Trophoblast cell (in vitro differentiated cells and primary cell): ENCODE measurements around the gene LDHD.
A peak's percentile ranks its signal among the peaks of the same experiment; 100 is the strongest.

Source experiments
- DNase-seq, 2 donors: peaks; one replicate each; pipeline ENCODE4 v3.0.0-alpha.2; 2016
- H2AFZ ChIP-seq: 2 replicates; pipeline ENCODE4 v1.6.1; 2013; ENCODE audit warnings: low read length, moderate library complexity, mild to moderate bottlenecking; ENCODE audit not compliant: insufficient read depth, poor library complexity
- H2AK5ac ChIP-seq: 2 replicates; pipeline ENCODE4 v1.6.1; 2013; ENCODE audit warnings: mild to moderate bottlenecking, low read length
- H2BK120ac ChIP-seq: 2 replicates; pipeline ENCODE4 v1.6.1; 2013; ENCODE audit warnings: low read length, mild to moderate bottlenecking, moderate library complexity; ENCODE audit not compliant: insufficient read depth, poor library complexity
- H2BK12ac ChIP-seq: 2 replicates; pipeline ENCODE4 v1.6.1; 2013; ENCODE audit warnings: mild to moderate bottlenecking, low read length, moderate library complexity
- H2BK5ac ChIP-seq: 2 replicates; pipeline ENCODE4 v1.6.1; 2013; ENCODE audit warnings: low read length, low read depth, moderate library complexity, mild to moderate bottlenecking; ENCODE audit not compliant: poor library complexity
- H3K14ac ChIP-seq: 2 replicates; pipeline ENCODE4 v1.6.1; 2013; ENCODE audit warnings: mild to moderate bottlenecking, low read length
- H3K18ac ChIP-seq: 2 replicates; pipeline ENCODE4 v1.6.1; 2013; ENCODE audit warnings: mild to moderate bottlenecking, low read length
- H3K23ac ChIP-seq: 2 replicates; pipeline ENCODE4 v1.6.1; 2013; ENCODE audit warnings: low read length
- H3K27ac ChIP-seq: 2 replicates; pipeline ENCODE4 v1.5.1; 2013; ENCODE audit warnings: low read depth, mild to moderate bottlenecking, inconsistent platforms, low read length, moderate library complexity
- H3K27me3 ChIP-seq: 2 replicates; pipeline ENCODE4 v1.6.1; 2013; ENCODE audit warnings: inconsistent platforms, mild to moderate bottlenecking, low read length, moderate library complexity; ENCODE audit not compliant: insufficient read depth
- H3K36me3 ChIP-seq, 2 experiments: 1 replicate in 1 of 2; 2 replicates in 1 of 2; pipeline ENCODE4 v1.6.1; 2013; ENCODE audit warnings: low read length in 2 of 2, mild to moderate bottlenecking in 2 of 2, moderate library complexity in 1 of 2; ENCODE audit not compliant: insufficient read depth in 2 of 2, control insufficient read depth in 1 of 2
- H3K4ac ChIP-seq: 2 replicates; pipeline ENCODE4 v1.6.1; 2013; ENCODE audit warnings: low read depth, mild to moderate bottlenecking, low read length, moderate library complexity
- H3K4me1 ChIP-seq, 2 experiments: 1 replicate in 1 of 2; 2 replicates in 1 of 2; pipeline ENCODE4 v1.6.1; 2013; ENCODE audit warnings: low read length in 2 of 2, mild to moderate bottlenecking in 2 of 2, moderate library complexity in 1 of 2; ENCODE audit not compliant: insufficient read depth in 2 of 2, control insufficient read depth in 1 of 2
- H3K4me2 ChIP-seq: 2 replicates; pipeline ENCODE4 v1.6.1; 2013; ENCODE audit warnings: inconsistent platforms, mild to moderate bottlenecking, low read length, moderate library complexity
- H3K4me3 ChIP-seq: 2 replicates; pipeline ENCODE4 v1.5.1; 2013; ENCODE audit warnings: mild to moderate bottlenecking, low read depth, low read length, inconsistent platforms
- H3K79me1 ChIP-seq: one replicate; pipeline ENCODE4 v1.6.1; 2013; ENCODE audit warnings: low read length
- H3K79me2 ChIP-seq: 2 replicates; pipeline ENCODE4 v1.6.1; 2013; ENCODE audit warnings: low read length, mild to moderate bottlenecking; ENCODE audit not compliant: control insufficient read depth, insufficient read depth, poor library complexity
- H3K9ac ChIP-seq: 2 replicates; pipeline ENCODE4 v1.6.1; 2013; ENCODE audit warnings: mild to moderate bottlenecking, low read length
- H3K9me3 ChIP-seq: 2 replicates; pipeline ENCODE4 v1.6.1; 2013; ENCODE audit warnings: low read depth, mild to moderate bottlenecking, control low read depth, inconsistent platforms, low read length; ENCODE audit not compliant: insufficient read depth
- H4K12ac ChIP-seq: 2 replicates; pipeline ENCODE4 v1.6.1; 2013; ENCODE audit warnings: low read depth, mild to moderate bottlenecking, low read length, moderate library complexity
- H4K8ac ChIP-seq: 2 replicates; pipeline ENCODE4 v1.6.1; 2013; ENCODE audit warnings: low read depth, mild to moderate bottlenecking, low read length, moderate library complexity
- H4K91ac ChIP-seq: one replicate; pipeline ENCODE4 v1.6.1; 2013; ENCODE audit warnings: low read depth, mild to moderate bottlenecking, low read length, moderate library complexity
- WGBS: extraction: QIAGEN DNeasy Blood & Tissue Kit; methylation state at CpG from one replicate; pipeline ENCODE4 v1.1.7; 2013; ENCODE audit warnings: missing lambda C conversion rate; ENCODE audit not compliant: insufficient read length, insufficient coverage; ENCODE audit errors: extremely low coverage; 5-methylcytosine and 5-hydroxymethylcytosine counted together

The LDHD gene

GRCh38 chr16:75088216-75088615, 28.4 kb downstream of the LDHD start:
- H3K27me3 ChIP-seq = no peaks in the 10 kb centered on the region
- no peak overlapping the region for H2BK5ac ChIP-seq
- no peak overlapping the region for H4K91ac ChIP-seq
- H3K36me3 ChIP-seq = peaks cover 0 to 2% of the 10 kb centered on the region in 2 experiments
- no peak for DNase-seq
- H2BK12ac ChIP-seq = no peak overlapping the region
- H3K9ac ChIP-seq = no peak overlapping the region
- no CpG with 5 or more reads among the region's 3 CpGs for WGBS
- no peak overlapping the region for H4K12ac ChIP-seq
- no peak overlapping the region for H3K14ac ChIP-seq
- no peak overlapping the region for H3K4me2 ChIP-seq
- no peak overlapping the region for H2AK5ac ChIP-seq
- H3K4ac ChIP-seq = no peak overlapping the region
- peaks cover 10 to 19% of the 10 kb centered on the region in 2 experiments for H3K4me1 ChIP-seq
- H3K23ac ChIP-seq = no peak overlapping the region
- H4K8ac ChIP-seq = no peak overlapping the region
- H3K79me2 ChIP-seq = peaks cover 11% of the 10 kb centered on the region
- H2AFZ ChIP-seq = no peak overlapping the region
- no peak overlapping the region for H3K4me3 ChIP-seq
- peaks cover 4% of the 10 kb centered on the region for H3K79me1 ChIP-seq
- no peak overlapping the region for H3K27ac ChIP-seq
- H2BK120ac ChIP-seq = no peak overlapping the region
- peaks cover 2% of the 10 kb centered on the region for H3K9me3 ChIP-seq
- no peak overlapping the region for H3K18ac ChIP-seq

- no peak overlapping the region for H4K91ac ChIP-seq
- H2AK5ac ChIP-seq = no peak overlapping the region
- H3K9me3 ChIP-seq = peaks cover 2% of the 10 kb centered on the region
These were observed 29.1 kb downstream of the LDHD start for GRCh38 chr16:75087375-75087979.

GRCh38 chr16:75086688-75087374, 29.7 kb downstream of the LDHD start:
- H3K36me3 ChIP-seq = peaks cover 0 to 2% of the 10 kb centered on the region in 2 experiments
- no peak overlapping the region for H2AK5ac ChIP-seq
- peaks cover 10 to 16% of the 10 kb centered on the region in 2 experiments for H3K4me1 ChIP-seq
- H4K8ac ChIP-seq = no peak overlapping the region
- H3K23ac ChIP-seq = no peak overlapping the region
- peaks cover 2% of the 10 kb centered on the region for H3K79me1 ChIP-seq
- no peak overlapping the region for H2BK120ac ChIP-seq
- no peak overlapping the region for H2BK12ac ChIP-seq
- H3K27me3 ChIP-seq = no peaks in the 10 kb centered on the region
- no peak overlapping the region for H2BK5ac ChIP-seq
- no peak overlapping the region for H3K27ac ChIP-seq
- no peak overlapping the region for H2AFZ ChIP-seq
- DNase-seq = no peak
- no peak overlapping the region for H4K91ac ChIP-seq
- H3K9ac ChIP-seq = no peak overlapping the region
- H3K9me3 ChIP-seq = peaks cover 2% of the 10 kb centered on the region
- H3K14ac ChIP-seq = no peak overlapping the region
- no peak overlapping the region for H3K4me3 ChIP-seq
- WGBS = no CpG with 5 or more reads among the region's 10 CpGs
- no peak overlapping the region for H3K4me2 ChIP-seq
- no peak overlapping the region for H3K18ac ChIP-seq
- H3K4ac ChIP-seq = peak overlapping the region; percentile 7
- H3K79me2 ChIP-seq = peaks cover 8% of the 10 kb centered on the region
- no peak overlapping the region for H4K12ac ChIP-seq

More at GRCh38 chr16:75087375-75087979, 29.1 kb downstream of the LDHD start:
- H3K23ac ChIP-seq = no peak overlapping the region
- H3K4ac ChIP-seq = no peak overlapping the region
- H3K14ac ChIP-seq = peak overlapping the region; percentile 30
- H3K36me3 ChIP-seq = peaks cover 0 to 2% of the 10 kb centered on the region in 2 experiments
- no peak overlapping the region for H2BK5ac ChIP-seq
- H3K27ac ChIP-seq = no peak overlapping the region
- H4K8ac ChIP-seq = no peak overlapping the region
- no peak overlapping the region for H2AFZ ChIP-seq
- peak overlapping the region; percentile 3 for H2BK12ac ChIP-seq
- peak overlapping the region; percentile 7 for H2BK120ac ChIP-seq
- H3K79me1 ChIP-seq = peaks cover 2% of the 10 kb centered on the region
- H3K18ac ChIP-seq = peak overlapping the region; percentile 26
- DNase-seq = no peak
- H3K4me1 ChIP-seq = peaks cover 10 to 19% of the 10 kb centered on the region in 2 experiments
- H3K27me3 ChIP-seq = no peaks in the 10 kb centered on the region
- WGBS = no CpG with 5 or more reads among the region's 10 CpGs
- H4K12ac ChIP-seq = no peak overlapping the region
- H3K4me2 ChIP-seq = no peak overlapping the region
- H3K79me2 ChIP-seq = peaks cover 8% of the 10 kb centered on the region
- no peak overlapping the region for H3K4me3 ChIP-seq
- H3K9ac ChIP-seq = no peak overlapping the region

- Histone ChIP-seq H3K4ac (peak overlapping the region; percentile 4), H3K4me3 (no peak overlapping the region), H3K14ac (no peak overlapping the region), H3K18ac (no peak overlapping the region), H3K4me2 (no peak overlapping the region), H4K12ac (no peak overlapping the region), H3K9me3 (peaks cover 2% of the 10 kb centered on the region), H2BK120ac (no peak overlapping the region), H4K91ac (no peak overlapping the region), H3K27me3 (no peaks in the 10 kb centered on the region), H2BK12ac (no peak overlapping the region), H3K79me2 (peaks cover 8% of the 10 kb centered on the region), H3K23ac (no peak overlapping the region), H4K8ac (no peak overlapping the region), H3K4me1 (peaks cover 10 to 16% of the 10 kb centered on the region in 2 experiments), H3K27ac (no peak overlapping the region), H2AFZ (no peak overlapping the region), H3K79me1 (peaks cover 2% of the 10 kb centered on the region), H2BK5ac (no peak overlapping the region), H3K9ac (no peak overlapping the region), H3K36me3 (peaks cover 0 to 2% of the 10 kb centered on the region in 2 experiments), H2AK5ac (no peak overlapping the region)
- no peak for DNase-seq
- WGBS = no CpG with 5 or more reads among the region's 1 CpG
These were observed 30.3 kb downstream of the LDHD start for GRCh38 chr16:75086281-75086680.
